Measurements from ENCODE around the gene MND1. TPM values are rescaled to one million over a fixed set of nuclear protein-coding genes. Genes with fewer than 3 reads are reported as not detected.

The MND1 gene, protein sequence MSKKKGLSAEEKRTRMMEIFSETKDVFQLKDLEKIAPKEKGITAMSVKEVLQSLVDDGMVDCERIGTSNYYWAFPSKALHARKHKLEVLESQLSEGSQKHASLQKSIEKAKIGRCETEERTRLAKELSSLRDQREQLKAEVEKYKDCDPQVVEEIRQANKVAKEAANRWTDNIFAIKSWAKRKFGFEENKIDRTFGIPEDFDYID
- 12.7 and 15.4 TPM in 2 replicates for total RNA-seq

DNA sequence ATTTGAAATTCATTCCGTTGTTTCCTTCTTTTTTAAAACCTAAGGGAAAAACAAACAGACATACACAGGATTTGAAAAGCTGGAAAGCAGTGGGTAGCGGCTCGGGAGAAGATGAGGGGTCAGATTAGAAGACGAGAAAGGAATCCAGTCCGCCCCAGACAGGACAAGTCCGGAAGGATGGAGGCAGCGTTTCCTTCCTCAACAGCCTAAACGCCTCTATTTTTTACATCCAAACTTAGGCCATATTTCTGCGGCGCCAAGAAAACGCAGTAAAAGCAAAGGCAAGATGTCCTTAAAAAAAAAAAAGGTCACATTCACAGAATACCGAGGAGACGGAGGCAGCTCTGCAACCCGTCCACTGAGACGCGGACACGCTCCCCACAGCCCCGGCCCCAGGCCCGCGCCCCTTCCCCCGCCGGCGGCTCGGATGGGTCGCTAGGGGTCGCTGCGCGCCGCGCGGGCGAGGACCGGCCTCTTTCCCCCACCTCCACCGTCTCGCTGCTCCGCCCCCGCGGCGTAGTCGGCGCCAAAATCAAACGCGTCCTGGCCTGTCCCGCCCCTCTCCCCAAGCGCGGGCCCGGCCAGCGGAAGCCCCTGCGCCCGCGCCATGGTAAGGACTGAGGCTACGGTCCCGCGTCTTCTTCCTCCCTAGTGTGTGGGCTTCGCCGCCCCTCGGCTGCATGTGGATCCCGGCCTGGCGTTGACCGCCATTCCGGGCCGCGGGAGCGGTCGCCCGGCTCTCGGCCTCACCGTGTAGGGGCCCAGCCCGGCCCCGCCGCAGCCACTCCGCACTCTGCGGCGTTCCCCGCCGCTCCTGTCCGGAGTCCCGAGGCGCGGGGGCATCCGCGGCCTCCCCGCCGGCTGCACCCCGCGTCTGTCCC is at the start of gene MND1:
TSS of gene MND1 (plus strand) at position 558 of the 881 bp plus-strand sequence. CDS start at position 608, 50 bp downstream.

Other genes with a start within 250 kb of the MND1 start
- 23.1 and 30.1 TPM in 2 replicates for gene TRIM2, start 140.2 kb upstream of the MND1 start, total RNA-seq
- gene TMEM131L, start 121.7 kb downstream of the MND1 start, total RNA-seq = 10.4 and 12.1 TPM in 2 replicates